ENCODE data around the gene RBMS1. TPM values are rescaled to one million over a fixed set of nuclear protein-coding genes. Genes with fewer than 3 reads are reported as not detected.

Gene RBMS1
- total RNA-seq, 1 experiment from 2014 or later: 65.4 TPM

- DNase-seq (ENCODE audit: unreplicated experiment): no peak
- ChIA-PET CTCF (interaction anchor here (0.6 to 1.4 kb wide), 2 partner anchors 12 to 176 kb away, joined by 3 to 4 read pairs; no protein-coding TSS in a partner anchor), POLR2A (no interaction called here)
- TF ChIP-seq CTCF (IDR thresholded peaks at IDR 0.05; ENCODE audit: unreplicated experiment): no peak
- Mint-ChIP-seq H3K27me3 (ENCODE audit: insufficient read depth, unreplicated experiment) (no peaks in the 10 kb centered on the region), H3K36me3 (ENCODE audit: insufficient read depth, unreplicated experiment) (no peaks in the 10 kb centered on the region), H3K4me3 (ENCODE audit: unreplicated experiment) (no peak overlapping the region), H3K9me3 (ENCODE audit: unreplicated experiment) (no peaks in the 10 kb centered on the region), H3K27ac (ENCODE audit: low read depth, unreplicated experiment) (no peak overlapping the region), H3K4me1 (ENCODE audit: insufficient read depth, unreplicated experiment) (no peaks in the 10 kb centered on the region)
- BruUV-seq (replicated peaks): no TSS peak
- intact Hi-C loops (cut with micrococcal nuclease): no loop called here
These were observed 17.0 kb upstream of the RBMS1 start for GRCh38 chr2:160510617-160511016.

- POLR2A ChIA-PET: interaction anchor here (0.7 kb wide), 1 partner anchor 1183 kb away, joined by 3 read pairs; no protein-coding TSS in a partner anchor
- no peaks in the 10 kb centered on the region for H3K27me3 Mint-ChIP-seq (ENCODE audit: insufficient read depth, unreplicated experiment)
- H3K36me3 Mint-ChIP-seq (ENCODE audit: insufficient read depth, unreplicated experiment): no peaks in the 10 kb centered on the region
- no peaks in the 10 kb centered on the region for H3K9me3 Mint-ChIP-seq (ENCODE audit: unreplicated experiment)
- intact Hi-C loops (cut with micrococcal nuclease): no loop called here
- H3K4me3 Mint-ChIP-seq (ENCODE audit: unreplicated experiment): no peak overlapping the region
- CTCF ChIA-PET: interaction anchor here (1.4 kb wide), 1 partner anchor 14 kb away, joined by 3 read pairs; no protein-coding TSS in a partner anchor
- no peak for DNase-seq (ENCODE audit: unreplicated experiment)
- no peak for TF ChIP-seq CTCF (IDR thresholded peaks at IDR 0.05; ENCODE audit: unreplicated experiment)
- no peak overlapping the region for H3K27ac Mint-ChIP-seq (ENCODE audit: low read depth, unreplicated experiment)
- peaks cover 5% of the 10 kb centered on the region for H3K4me1 Mint-ChIP-seq (ENCODE audit: insufficient read depth, unreplicated experiment)
- no TSS peak for BruUV-seq (replicated peaks)
These were observed 15.4 kb upstream of the RBMS1 start for GRCh38 chr2:160509016-160509415.

GRCh38 chr2:160507464-160507863 lies 13.9 kb upstream of the RBMS1 start:
- H3K27ac Mint-ChIP-seq (ENCODE audit: low read depth, unreplicated experiment): no peak overlapping the region
- no peaks in the 10 kb centered on the region for H3K36me3 Mint-ChIP-seq (ENCODE audit: insufficient read depth, unreplicated experiment)
- ChIA-PET CTCF (interaction anchor here (0.6 kb wide), 1 partner anchor 396 kb away, joined by 3 read pairs; no protein-coding TSS in a partner anchor), POLR2A (no interaction called here)
- BruUV-seq (replicated peaks): no TSS peak
- TF ChIP-seq CTCF (IDR thresholded peaks at IDR 0.05; ENCODE audit: unreplicated experiment): no peak
- H3K9me3 Mint-ChIP-seq (ENCODE audit: unreplicated experiment): no peaks in the 10 kb centered on the region
- DNase-seq (ENCODE audit: unreplicated experiment): no peak
- no peaks in the 10 kb centered on the region for H3K27me3 Mint-ChIP-seq (ENCODE audit: insufficient read depth, unreplicated experiment)
- intact Hi-C loops (cut with micrococcal nuclease): no loop called here
- no peak overlapping the region for H3K4me3 Mint-ChIP-seq (ENCODE audit: unreplicated experiment)
- peaks cover 5% of the 10 kb centered on the region for H3K4me1 Mint-ChIP-seq (ENCODE audit: insufficient read depth, unreplicated experiment)

GRCh38 chr2:160507046-160507407 lies 13.4 kb upstream of the RBMS1 start:
- POLR2A ChIA-PET: no interaction called here
- DNase-seq (ENCODE audit: unreplicated experiment): no peak
- H3K4me3 Mint-ChIP-seq (ENCODE audit: unreplicated experiment): no peak overlapping the region
- intact Hi-C loops (cut with micrococcal nuclease): no loop called here
- H3K4me1 Mint-ChIP-seq (ENCODE audit: insufficient read depth, unreplicated experiment): peaks cover 5% of the 10 kb centered on the region
- CTCF ChIA-PET: no interaction called here
- H3K36me3 Mint-ChIP-seq (ENCODE audit: insufficient read depth, unreplicated experiment): no peaks in the 10 kb centered on the region
- H3K27ac Mint-ChIP-seq (ENCODE audit: low read depth, unreplicated experiment): no peak overlapping the region
- no peaks in the 10 kb centered on the region for H3K9me3 Mint-ChIP-seq (ENCODE audit: unreplicated experiment)
- H3K27me3 Mint-ChIP-seq (ENCODE audit: insufficient read depth, unreplicated experiment): no peaks in the 10 kb centered on the region
- TF ChIP-seq CTCF (IDR thresholded peaks at IDR 0.05; ENCODE audit: unreplicated experiment): no peak
- no TSS peak for BruUV-seq (replicated peaks)
